ENCODE results near the gene LSR.

The LSR gene

GRCh38 chr19:35307931-35308330 lies 59.1 kb downstream of the LSR start:
- no peak overlapping the region for H3K4me3 ChIP-seq (ENCODE audit: low read depth, low read length, poor library complexity, severe bottlenecking)
- no peaks in the 10 kb centered on the region for H3K36me3 ChIP-seq (ENCODE audit: insufficient read depth, low read length)
- no peaks in the 10 kb centered on the region for H3F3A ChIP-seq (ENCODE audit: insufficient read depth, low read length)
- H3K4me1 ChIP-seq (ENCODE audit: insufficient read depth, low read length, severe bottlenecking): peaks cover 14% of the 10 kb centered on the region
- no peaks in the 10 kb centered on the region for H3K9me3 ChIP-seq (ENCODE audit: low read length)
- no peaks in the 10 kb centered on the region for H3K9me2 ChIP-seq (ENCODE audit: low read depth, low read length)
- no peak for TF ChIP-seq CTCF (IDR thresholded peaks at IDR 0.05; ENCODE audit: low read length)
- TF ChIP-seq EZH2 (IDR thresholded peaks at IDR 0.05; ENCODE audit: borderline replicate concordance, low read length): no peak
- no peak overlapping the region for H3K9ac ChIP-seq (ENCODE audit: low read length)
- no peak overlapping the region for H3K27ac ChIP-seq (ENCODE audit: low read depth, low read length, poor library complexity, severe bottlenecking)
- H3K4me2 ChIP-seq (ENCODE audit: low read length): no peak overlapping the region
- H2AFZ ChIP-seq (ENCODE audit: low read length): no peak overlapping the region
- H3K27me3 ChIP-seq (ENCODE audit: insufficient read depth, low read length): no peaks in the 10 kb centered on the region
- no peaks in the 10 kb centered on the region for H4K20me1 ChIP-seq (ENCODE audit: insufficient read depth, low read length)
- H3K79me2 ChIP-seq (ENCODE audit: insufficient read depth, low read length): no peaks in the 10 kb centered on the region

GRCh38 chr19:35308910-35309309 lies 60.1 kb downstream of the LSR start:
- no peaks in the 10 kb centered on the region for H3K27me3 ChIP-seq (ENCODE audit: insufficient read depth, low read length)
- H3K4me2 ChIP-seq (ENCODE audit: low read length): no peak overlapping the region
- no peaks in the 10 kb centered on the region for H3K9me2 ChIP-seq (ENCODE audit: low read depth, low read length)
- no peaks in the 10 kb centered on the region for H4K20me1 ChIP-seq (ENCODE audit: insufficient read depth, low read length)
- H2AFZ ChIP-seq (ENCODE audit: low read length): no peak overlapping the region
- H3F3A ChIP-seq (ENCODE audit: insufficient read depth, low read length): no peaks in the 10 kb centered on the region
- no peak overlapping the region for H3K4me3 ChIP-seq (ENCODE audit: low read depth, low read length, poor library complexity, severe bottlenecking)
- no peak for TF ChIP-seq CTCF (IDR thresholded peaks at IDR 0.05; ENCODE audit: low read length)
- TF ChIP-seq EZH2 (IDR thresholded peaks at IDR 0.05; ENCODE audit: borderline replicate concordance, low read length): no peak
- H3K27ac ChIP-seq (ENCODE audit: low read depth, low read length, poor library complexity, severe bottlenecking): no peak overlapping the region
- no peaks in the 10 kb centered on the region for H3K9me3 ChIP-seq (ENCODE audit: low read length)
- no peak overlapping the region for H3K9ac ChIP-seq (ENCODE audit: low read length)
- peaks cover 14% of the 10 kb centered on the region for H3K4me1 ChIP-seq (ENCODE audit: insufficient read depth, low read length, severe bottlenecking)
- H3K79me2 ChIP-seq (ENCODE audit: insufficient read depth, low read length): no peaks in the 10 kb centered on the region
- H3K36me3 ChIP-seq (ENCODE audit: insufficient read depth, low read length): no peaks in the 10 kb centered on the region

- Histone ChIP-seq H3K9me3 (ENCODE audit: low read length) (no peaks in the 10 kb centered on the region), H3K79me2 (ENCODE audit: insufficient read depth, low read length) (no peaks in the 10 kb centered on the region), H2AFZ (ENCODE audit: low read length) (no peak overlapping the region), H3F3A (ENCODE audit: insufficient read depth, low read length) (no peaks in the 10 kb centered on the region), H3K4me2 (ENCODE audit: low read length) (no peak overlapping the region), H3K27me3 (ENCODE audit: insufficient read depth, low read length) (no peaks in the 10 kb centered on the region), H3K4me1 (ENCODE audit: insufficient read depth, low read length, severe bottlenecking) (peaks cover 14% of the 10 kb centered on the region), H3K4me3 (ENCODE audit: low read depth, low read length, poor library complexity, severe bottlenecking) (no peak overlapping the region), H3K9me2 (ENCODE audit: low read depth, low read length) (no peaks in the 10 kb centered on the region), H3K36me3 (ENCODE audit: insufficient read depth, low read length) (no peaks in the 10 kb centered on the region), H4K20me1 (ENCODE audit: insufficient read depth, low read length) (no peaks in the 10 kb centered on the region), H3K9ac (ENCODE audit: low read length) (no peak overlapping the region), H3K27ac (ENCODE audit: low read depth, low read length, poor library complexity, severe bottlenecking) (no peak overlapping the region)
- TF ChIP-seq CTCF (IDR thresholded peaks at IDR 0.05; ENCODE audit: low read length) (no peak), EZH2 (IDR thresholded peaks at IDR 0.05; ENCODE audit: borderline replicate concordance, low read length) (no peak)
These were observed 60.9 kb downstream of the LSR start for GRCh38 chr19:35309481-35310279.
